ENCODE results near the gene IKZF5.

IKZF5 gene

DNA sequence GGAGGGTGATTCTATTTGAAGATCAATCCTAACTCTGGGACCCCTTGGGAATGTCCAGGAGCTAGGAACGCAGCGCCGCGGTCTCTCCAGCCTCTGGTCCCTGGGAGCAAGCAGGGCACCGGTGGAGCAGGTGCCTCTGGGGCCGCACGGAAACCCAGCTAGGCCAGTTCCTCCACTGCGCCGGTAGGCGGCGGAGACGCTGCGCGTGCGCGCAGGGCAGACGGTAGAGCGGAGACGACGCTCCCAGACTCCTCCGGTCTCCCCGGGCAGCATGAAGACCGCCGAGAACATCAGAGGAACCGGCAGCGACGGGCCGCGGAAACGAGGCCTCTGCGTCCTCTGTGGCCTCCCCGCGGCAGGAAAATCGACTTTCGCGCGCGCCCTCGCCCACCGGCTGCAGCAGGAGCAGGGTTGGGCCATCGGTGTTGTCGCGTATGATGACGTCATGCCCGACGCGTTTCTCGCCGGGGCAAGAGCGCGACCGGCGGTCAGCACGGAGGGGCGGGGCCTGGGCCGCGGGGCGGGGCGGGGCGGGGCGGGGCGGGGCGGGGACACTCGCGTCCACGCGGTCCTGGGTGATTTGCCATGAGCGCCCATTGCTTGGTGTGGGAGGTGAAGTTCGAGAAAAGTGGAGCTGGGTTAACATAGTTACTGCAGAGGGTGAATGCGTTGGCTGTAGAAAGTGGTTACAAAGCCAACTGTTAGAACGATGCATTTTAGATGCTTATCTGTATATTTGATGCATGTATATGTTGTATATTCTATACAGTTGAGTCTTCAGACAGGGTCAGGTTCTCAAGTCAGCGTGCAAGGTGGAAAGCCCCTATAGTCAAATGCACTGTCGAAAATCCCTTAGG lies 28.2 kb downstream of the IKZF5 start, which contains the start of gene PSTK:
Gene PSTK (plus strand): TSS at position 193 of the 857 bp plus-strand sequence. CDS start 79 bp downstream, at position 272.
- peak; percentile 91 for DNase-seq

DNA sequence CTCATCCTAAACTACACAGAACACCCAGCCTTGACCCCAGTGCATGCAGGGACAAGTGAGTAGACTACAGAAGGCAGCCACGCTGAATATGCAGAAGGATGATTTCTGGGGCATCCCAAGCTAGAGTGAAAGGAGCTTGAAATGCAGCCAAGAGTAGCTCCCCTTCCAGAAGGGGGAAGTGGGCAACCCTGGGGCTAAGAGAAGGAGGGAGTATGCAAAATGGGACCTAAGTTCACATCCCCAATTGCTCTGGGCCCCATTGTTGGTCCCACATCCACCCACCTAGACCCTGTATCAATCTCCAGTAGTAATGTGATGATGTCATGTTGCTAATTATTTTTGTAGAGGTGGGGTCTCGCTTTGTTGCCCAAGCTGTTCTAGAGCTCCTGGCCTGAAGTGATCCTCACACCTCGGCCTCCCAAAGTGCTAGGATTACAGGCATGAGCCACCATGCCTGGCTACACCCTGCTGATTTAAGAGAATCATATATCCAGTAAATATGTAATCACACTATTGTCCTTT lies 34.0 kb downstream of the IKZF5 start:
- no peak for DNase-seq

DNA sequence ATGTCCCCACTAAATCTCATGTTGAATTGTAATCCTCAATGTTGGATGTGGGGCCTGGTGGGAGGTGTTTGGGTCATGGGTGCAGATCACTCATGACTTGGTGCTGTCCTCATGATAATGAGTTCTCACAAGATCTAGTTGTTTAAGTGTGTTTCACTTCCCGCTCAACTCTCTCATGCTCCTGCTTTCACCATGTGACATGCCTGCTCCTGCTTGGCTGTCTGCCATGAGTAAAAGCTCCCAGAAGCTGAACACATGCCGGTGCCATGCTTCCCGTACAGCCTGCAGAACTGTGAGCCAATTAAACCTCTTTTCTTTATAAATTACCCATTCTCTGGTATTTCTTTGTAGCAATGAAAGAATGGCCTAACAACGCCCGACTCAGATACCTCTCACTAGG lies 34.6 kb downstream of the IKZF5 start:
- DNase-seq, result no peak

DNA sequence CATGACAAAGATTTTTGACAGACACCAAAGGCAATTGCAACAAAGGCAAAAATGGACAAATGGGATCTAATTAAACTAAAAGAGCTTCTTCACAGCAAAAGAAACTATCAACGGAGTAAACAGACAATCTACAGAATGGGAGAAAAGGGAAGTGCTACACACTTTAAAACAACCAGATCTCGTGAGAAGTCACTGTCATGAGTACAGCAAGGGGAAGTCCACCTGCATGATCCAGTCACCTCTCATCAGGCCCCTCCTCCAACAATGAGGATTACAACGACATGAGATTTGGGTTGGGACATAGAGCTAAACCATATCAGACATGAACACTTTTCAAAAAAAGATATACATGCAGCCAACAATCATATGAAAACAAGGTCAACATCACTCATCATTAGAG lies 39.9 kb downstream of the IKZF5 start:
- no peak for DNase-seq

DNA sequence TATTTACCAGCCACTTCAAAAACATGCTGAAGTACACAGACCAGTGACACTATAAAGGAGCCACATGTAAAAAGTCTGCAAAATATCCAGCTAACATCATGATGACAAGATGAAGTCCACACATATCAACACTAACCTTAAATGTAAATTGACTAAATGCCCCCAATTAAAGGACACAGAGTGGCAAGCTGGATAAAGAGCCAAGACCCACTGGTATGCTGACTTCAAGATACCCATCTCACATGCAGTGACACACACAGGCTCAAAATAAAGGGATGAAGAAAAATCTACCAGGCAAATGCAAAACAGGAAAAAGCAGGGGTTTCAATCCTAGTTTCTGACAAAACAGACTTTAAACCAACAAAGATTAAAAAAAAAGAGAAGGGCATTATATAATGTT lies 41.7 kb downstream of the IKZF5 start:
- DNase-seq, result no peak

DNA sequence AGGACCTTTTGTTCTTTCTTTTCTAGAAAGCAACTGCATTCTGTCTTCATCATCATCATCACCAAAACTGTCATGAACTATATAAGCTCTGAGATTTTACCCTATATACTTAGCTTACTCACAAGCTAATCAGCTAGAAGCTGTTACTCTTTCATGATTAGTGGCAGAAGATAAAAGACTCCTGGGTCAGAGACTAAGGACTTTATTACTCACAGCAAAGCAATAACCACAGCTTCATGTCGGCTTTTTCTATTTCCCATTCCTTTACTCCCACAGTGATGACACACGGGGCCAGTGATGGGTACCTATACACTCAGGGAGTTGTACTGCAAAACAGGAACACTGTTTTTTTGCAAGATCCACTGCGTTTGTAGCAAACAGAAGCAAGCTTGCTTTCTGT lies 46.2 kb downstream of the IKZF5 start:
- DNase-seq, result no peak

DNA sequence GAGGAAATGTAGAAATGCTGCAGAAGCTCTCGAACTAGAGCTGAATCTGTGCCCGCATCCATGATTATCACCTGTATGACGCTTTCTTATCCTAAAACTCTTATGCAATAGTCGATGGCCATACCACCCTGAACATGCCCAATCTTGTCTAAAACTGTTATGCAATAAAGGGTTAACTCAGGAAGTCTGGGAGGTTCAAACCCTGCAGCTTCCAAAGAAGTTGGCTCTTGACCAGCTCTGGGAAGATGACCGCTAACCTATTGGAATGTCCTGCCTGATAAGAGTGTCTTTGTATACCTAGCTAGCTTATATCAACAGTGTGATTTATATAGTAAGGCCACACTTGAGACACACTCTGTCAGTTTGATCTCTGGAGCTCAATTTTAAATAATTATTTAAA lies 51.1 kb downstream of the IKZF5 start:
- peak; percentile 14 for DNase-seq

DNA sequence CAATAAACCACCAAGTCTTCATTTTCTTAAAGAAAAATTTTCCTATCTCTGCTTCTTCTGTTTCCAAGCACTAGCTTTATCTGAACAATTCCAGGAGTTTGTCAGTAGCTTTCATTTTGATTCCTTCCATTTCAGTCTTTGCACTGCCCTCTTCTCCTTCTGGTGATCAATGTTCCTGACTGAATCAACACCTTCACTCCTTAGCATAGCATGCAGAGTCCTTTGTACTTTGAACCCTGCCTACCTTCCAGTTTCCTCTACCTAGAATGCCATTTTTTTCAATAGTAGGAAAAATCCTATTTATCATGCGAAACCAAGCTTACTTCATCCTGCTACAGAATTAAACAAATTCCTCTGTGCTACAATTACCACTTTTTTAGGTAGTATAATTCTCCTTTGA lies 52.7 kb downstream of the IKZF5 start:
- DNase-seq, result no peak

DNA sequence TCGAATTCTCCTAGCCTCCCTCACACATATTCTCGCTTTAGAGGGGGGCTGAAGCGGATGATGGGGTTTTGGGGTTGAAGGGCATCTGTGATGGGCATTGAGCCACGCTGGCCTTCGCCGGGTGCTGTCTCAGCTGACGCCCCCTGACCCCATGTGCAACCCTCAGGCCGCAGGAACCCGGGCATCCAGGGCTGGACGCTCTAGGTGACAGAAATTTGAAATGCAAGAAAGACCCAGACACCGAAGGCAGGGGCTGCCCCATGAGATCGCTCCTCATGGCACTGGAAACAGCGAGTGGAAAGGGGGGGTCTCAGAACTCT lies 53.9 kb downstream of the IKZF5 start:
- DNase-seq, result no peak

DNA sequence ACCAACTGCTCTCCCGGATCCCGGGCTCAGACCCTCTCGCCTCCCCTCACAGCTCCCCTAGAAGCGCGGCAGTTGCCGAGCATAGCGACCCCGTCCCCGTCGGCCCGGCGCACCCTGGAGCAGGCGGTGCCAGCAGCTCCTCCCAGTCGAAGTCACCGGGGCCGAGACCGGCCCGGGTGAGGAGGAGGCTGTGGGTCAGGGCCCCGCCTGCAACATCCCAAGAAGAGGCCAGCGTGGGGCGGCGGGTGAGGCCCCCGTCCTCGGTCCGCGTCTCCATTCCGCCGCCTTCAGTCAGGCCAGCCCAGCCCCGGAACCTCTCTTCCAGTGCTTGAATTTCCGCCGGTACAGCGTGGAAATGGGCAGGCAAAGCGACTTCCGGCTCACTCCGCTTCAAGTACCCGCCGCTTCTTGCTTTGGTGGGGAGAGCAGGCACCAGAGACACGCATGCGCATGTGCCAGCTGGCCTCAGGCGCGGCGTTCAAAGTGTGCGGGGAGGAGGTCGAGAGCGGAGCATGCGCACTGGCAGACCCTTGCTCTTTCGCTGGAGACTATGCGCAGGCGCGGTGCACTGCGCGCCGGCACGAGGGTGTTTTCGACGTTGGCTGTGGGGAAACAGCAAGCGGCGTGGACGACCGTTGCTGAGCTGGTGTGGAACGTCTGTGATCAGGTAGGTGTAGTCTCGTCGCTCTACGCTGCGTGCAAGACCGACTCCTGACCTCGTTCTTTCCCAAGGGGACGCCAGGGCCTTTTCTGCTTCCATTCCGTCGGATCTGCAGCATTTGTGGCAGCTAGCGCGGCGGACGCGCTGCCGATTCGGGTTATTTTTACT lies 54.5 kb downstream of the IKZF5 start, which contains the start of gene C10orf88:
Gene C10orf88 (minus strand): TSS at position 326 of the 829 bp plus-strand sequence. CDS start 49 bp downstream, at position 277.
- peak; percentile 99 for DNase-seq

DNA sequence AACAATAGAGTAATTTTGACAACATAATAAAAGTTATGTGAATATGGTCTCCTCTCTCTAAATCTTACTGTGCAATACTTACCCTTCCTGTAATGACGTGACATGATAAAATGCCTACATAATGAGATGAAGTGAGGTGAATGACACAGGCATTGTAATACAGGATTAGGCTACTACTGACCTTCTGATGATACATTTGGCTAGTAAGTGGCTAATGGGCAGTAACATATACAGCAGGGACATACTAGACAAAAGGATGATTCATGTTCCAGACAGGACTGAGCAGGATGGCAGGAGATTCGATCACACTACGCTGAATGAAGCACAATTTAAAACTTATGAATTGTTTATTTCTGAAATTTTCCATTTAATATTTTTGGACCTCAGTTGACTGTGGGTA lies 59.3 kb downstream of the IKZF5 start:
- no peak for DNase-seq
